Measurements from ENCODE around the gene DGCR6. TPM values are rescaled to one million over a fixed set of nuclear protein-coding genes. Genes with fewer than 3 reads are reported as not detected.
A peak's percentile ranks its signal among the peaks of the same experiment; 100 is the strongest.
"Not testable (repeated sequence)": the region's sequence is repeated elsewhere in the genome, so short reads cannot be mapped to it uniquely, and the experiment has no call there.

Gene DGCR6
- total RNA-seq: 0.20 and 0.35 TPM in 2 replicates

- H3K27me3 Mint-ChIP-seq: no peaks in the 10 kb centered on the region
- POLR2A ChIA-PET: no interaction called here
These were observed at the start of gene DGCR6 for GRCh38 chr22:18905540-18906409. Gene DGCR6 (plus strand): TSS chr22:18906320. CDS start chr22:18906375, 55 bp downstream.

GRCh38 chr22:18859314-18859713 lies 46.8 kb upstream of the DGCR6 start:
- H3K4me3 Mint-ChIP-seq; H3K4me1 Mint-ChIP-seq; CTCF ChIA-PET; H3K36me3 Mint-ChIP-seq (ENCODE audit: low read depth); intact Hi-C loops (cut with micrococcal nuclease); POLR2A ChIA-PET; ATAC-seq (ENCODE audit: low read depth); H3K9me3 Mint-ChIP-seq; H3K27me3 Mint-ChIP-seq; DNase-seq; H3K27ac Mint-ChIP-seq: not testable (repeated sequence)

More at GRCh38 chr22:18905540-18906409, at the start of gene DGCR6:
- H3K27ac Mint-ChIP-seq: no peak within 1 kb of the TSS
- ATAC-seq (ENCODE audit: low read depth): peak; percentile 97
- intact Hi-C loops (cut with micrococcal nuclease): no loop called here
- H3K36me3 Mint-ChIP-seq (ENCODE audit: low read depth): no peaks in the 10 kb centered on the region
- no peaks in the 10 kb centered on the region for H3K4me1 Mint-ChIP-seq
- no peaks in the 10 kb centered on the region for H3K9me3 Mint-ChIP-seq
- TF ChIP-seq CTCF (IDR thresholded peaks at IDR 0.05): no peak
- no peak within 1 kb of the TSS for H3K4me3 Mint-ChIP-seq
- DNase-seq: no peak
- CTCF ChIA-PET: interaction anchor here (0.8 to 1.3 kb wide), 2 partner anchors 239 to 839 kb away, joined by 3 read pairs; partner anchors contain the start of gene ESS2

- H3K36me3 Mint-ChIP-seq (ENCODE audit: low read depth); H3K27ac Mint-ChIP-seq; H3K4me3 Mint-ChIP-seq; H3K4me1 Mint-ChIP-seq; ATAC-seq (ENCODE audit: low read depth); DNase-seq; H3K9me3 Mint-ChIP-seq; CTCF ChIA-PET; POLR2A ChIA-PET; H3K27me3 Mint-ChIP-seq; intact Hi-C loops (cut with micrococcal nuclease): not testable (repeated sequence)
These were observed 24.9 kb upstream of the DGCR6 start for GRCh38 chr22:18881260-18881659.

GRCh38 chr22:18884465-18884864 lies 21.7 kb upstream of the DGCR6 start:
- H3K4me1 Mint-ChIP-seq; intact Hi-C loops (cut with micrococcal nuclease); H3K27ac Mint-ChIP-seq; H3K27me3 Mint-ChIP-seq; DNase-seq; POLR2A ChIA-PET; ATAC-seq (ENCODE audit: low read depth); H3K9me3 Mint-ChIP-seq; H3K4me3 Mint-ChIP-seq; H3K36me3 Mint-ChIP-seq (ENCODE audit: low read depth); CTCF ChIA-PET: not testable (repeated sequence)

- H3K27me3 Mint-ChIP-seq: no peaks in the 10 kb centered on the region
- ATAC-seq (ENCODE audit: low read depth): no peak
These were observed 18.0 kb upstream of the DGCR6 start for GRCh38 chr22:18888115-18888514.

GRCh38 chr22:18890510-18891192 lies 15.5 kb upstream of the DGCR6 start:
- POLR2A ChIA-PET; ATAC-seq (ENCODE audit: low read depth): not testable (repeated sequence)

More at GRCh38 chr22:18888115-18888514, 18.0 kb upstream of the DGCR6 start:
- no peaks in the 10 kb centered on the region for H3K4me1 Mint-ChIP-seq
- intact Hi-C loops (cut with micrococcal nuclease): no loop called here
- ChIA-PET POLR2A (no interaction called here), CTCF (no interaction called here)
- TF ChIP-seq CTCF (IDR thresholded peaks at IDR 0.05): no peak
- H3K4me3 Mint-ChIP-seq: no peak overlapping the region
- no peak for DNase-seq
- H3K36me3 Mint-ChIP-seq (ENCODE audit: low read depth): no peaks in the 10 kb centered on the region
- peaks cover 2% of the 10 kb centered on the region for H3K9me3 Mint-ChIP-seq
- no peak overlapping the region for H3K27ac Mint-ChIP-seq

GRCh38 chr22:18893775-18894174 lies 12.3 kb upstream of the DGCR6 start:
- CTCF ChIA-PET; ATAC-seq (ENCODE audit: low read depth); H3K9me3 Mint-ChIP-seq; H3K4me3 Mint-ChIP-seq; POLR2A ChIA-PET; H3K4me1 Mint-ChIP-seq; DNase-seq; H3K36me3 Mint-ChIP-seq (ENCODE audit: low read depth); intact Hi-C loops (cut with micrococcal nuclease); H3K27me3 Mint-ChIP-seq; H3K27ac Mint-ChIP-seq: not testable (repeated sequence)

More at GRCh38 chr22:18890510-18891192, 15.5 kb upstream of the DGCR6 start:
- H3K9me3 Mint-ChIP-seq; H3K27ac Mint-ChIP-seq; H3K4me1 Mint-ChIP-seq; H3K4me3 Mint-ChIP-seq; intact Hi-C loops (cut with micrococcal nuclease); CTCF ChIA-PET; DNase-seq; H3K36me3 Mint-ChIP-seq (ENCODE audit: low read depth); H3K27me3 Mint-ChIP-seq: not testable (repeated sequence)

- H3K4me1 Mint-ChIP-seq; intact Hi-C loops (cut with micrococcal nuclease); H3K27ac Mint-ChIP-seq; DNase-seq; H3K4me3 Mint-ChIP-seq; CTCF ChIA-PET; POLR2A ChIA-PET; ATAC-seq (ENCODE audit: low read depth); H3K36me3 Mint-ChIP-seq (ENCODE audit: low read depth); H3K9me3 Mint-ChIP-seq; H3K27me3 Mint-ChIP-seq: not testable (repeated sequence)
These were observed 10.0 kb upstream of the DGCR6 start for GRCh38 chr22:18896037-18896657.

- DNase-seq; H3K4me3 Mint-ChIP-seq; intact Hi-C loops (cut with micrococcal nuclease); POLR2A ChIA-PET; H3K27ac Mint-ChIP-seq; H3K4me1 Mint-ChIP-seq; H3K36me3 Mint-ChIP-seq (ENCODE audit: low read depth); H3K9me3 Mint-ChIP-seq; H3K27me3 Mint-ChIP-seq: not testable (repeated sequence)
- ATAC-seq (ENCODE audit: low read depth): peak; percentile 27
- CTCF ChIA-PET: interaction anchor here (0.8 to 1.3 kb wide), 2 partner anchors 238 to 840 kb away, joined by 3 read pairs; partner anchors contain the start of gene ESS2
These were observed 258 bp downstream of the DGCR6 start for GRCh38 chr22:18906410-18906745.
